Smooth muscle cell of the umbilical artery (primary cell): ENCODE measurements around the gene LRCH2. TPM values are rescaled to one million over a fixed set of nuclear protein-coding genes. Genes with fewer than 3 reads are reported as not detected.

Source experiments
- total RNA-seq: library from RNA; depleted of rRNA; stranded (reverse); fragments of >200 nt; gene quantifications from 2 replicates; pipeline ENCODE4 v1.2.3, GENCODE V29; 2014

LRCH2 gene, protein sequence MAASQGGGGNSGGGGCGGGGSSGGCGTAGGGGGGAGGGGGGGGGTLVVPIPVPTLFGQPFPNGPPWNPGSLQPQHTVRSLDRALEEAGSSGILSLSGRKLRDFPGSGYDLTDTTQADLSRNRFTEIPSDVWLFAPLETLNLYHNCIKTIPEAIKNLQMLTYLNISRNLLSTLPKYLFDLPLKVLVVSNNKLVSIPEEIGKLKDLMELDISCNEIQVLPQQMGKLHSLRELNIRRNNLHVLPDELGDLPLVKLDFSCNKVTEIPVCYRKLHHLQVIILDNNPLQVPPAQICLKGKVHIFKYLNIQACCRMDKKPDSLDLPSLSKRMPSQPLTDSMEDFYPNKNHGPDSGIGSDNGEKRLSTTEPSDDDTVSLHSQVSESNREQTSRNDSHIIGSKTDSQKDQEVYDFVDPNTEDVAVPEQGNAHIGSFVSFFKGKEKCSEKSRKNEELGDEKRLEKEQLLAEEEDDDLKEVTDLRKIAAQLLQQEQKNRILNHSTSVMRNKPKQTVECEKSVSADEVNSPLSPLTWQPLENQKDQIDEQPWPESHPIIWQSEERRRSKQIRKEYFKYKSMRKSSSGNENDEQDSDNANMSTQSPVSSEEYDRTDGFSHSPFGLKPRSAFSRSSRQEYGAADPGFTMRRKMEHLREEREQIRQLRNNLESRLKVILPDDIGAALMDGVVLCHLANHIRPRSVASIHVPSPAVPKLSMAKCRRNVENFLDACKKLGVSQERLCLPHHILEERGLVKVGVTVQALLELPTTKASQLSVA
- 13.4 and 19.7 TPM in 2 replicates for total RNA-seq

DNA sequence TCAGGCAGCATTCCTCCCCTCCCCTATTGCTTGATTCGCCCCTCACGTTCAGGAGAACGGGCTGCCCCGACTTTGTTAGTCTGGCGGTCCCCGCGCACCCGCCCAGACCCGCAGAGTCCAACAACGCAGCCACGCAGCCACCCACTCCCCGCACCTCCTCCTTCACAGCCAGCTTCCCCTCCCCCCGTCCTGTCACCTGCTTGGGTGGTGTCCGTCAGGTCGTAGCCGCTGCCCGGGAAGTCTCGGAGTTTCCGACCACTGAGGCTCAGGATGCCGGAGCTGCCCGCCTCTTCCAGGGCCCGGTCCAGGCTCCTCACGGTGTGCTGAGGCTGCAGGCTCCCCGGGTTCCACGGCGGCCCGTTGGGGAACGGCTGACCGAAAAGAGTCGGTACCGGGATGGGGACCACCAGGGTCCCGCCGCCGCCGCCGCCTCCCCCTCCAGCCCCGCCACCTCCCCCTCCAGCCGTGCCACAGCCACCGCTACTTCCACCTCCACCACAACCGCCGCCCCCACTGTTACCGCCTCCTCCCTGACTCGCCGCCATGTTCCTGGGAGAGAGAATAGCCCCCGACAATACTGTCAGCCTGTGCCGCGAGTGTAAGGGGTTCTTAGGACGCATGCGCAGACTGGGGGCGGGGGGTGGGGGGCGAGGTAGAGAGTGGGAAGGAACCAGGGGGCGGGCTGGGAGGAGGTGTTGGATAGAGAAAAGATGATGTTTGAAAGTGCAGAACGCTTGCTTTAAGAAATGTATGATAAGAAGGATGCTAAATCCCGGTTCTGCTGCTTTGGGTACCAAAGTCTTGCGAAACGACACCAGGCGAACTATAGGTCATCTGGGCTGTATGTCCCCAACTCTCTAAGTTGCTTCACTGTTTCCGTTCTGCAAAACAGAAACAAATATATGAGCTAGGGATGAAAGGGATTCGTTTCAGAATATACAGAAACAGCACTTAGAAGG lies at the start of gene LRCH2:
Gene LRCH2, minus strand, starts transcription at position 600 of the 959 bp plus-strand sequence. Its CDS starts 55 bp downstream, at position 545.

DNA sequence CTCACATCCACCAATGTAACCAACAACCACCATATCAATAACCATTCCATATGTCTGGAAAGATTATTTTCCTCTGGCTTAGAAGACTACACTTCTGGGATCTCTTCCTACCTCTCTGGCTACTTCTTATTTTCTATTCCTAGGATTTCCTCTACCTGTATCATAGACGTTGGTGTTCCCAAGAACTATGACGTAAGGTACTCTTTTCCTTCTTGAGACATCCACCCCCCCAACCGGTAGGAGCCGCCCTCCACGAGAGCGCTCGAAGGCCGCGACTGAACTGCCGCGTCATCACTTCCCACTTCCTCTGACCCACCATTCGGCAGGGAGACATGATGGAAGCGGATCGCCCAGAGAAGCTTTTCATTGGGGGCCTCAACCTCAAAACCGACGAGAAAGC lies 44.8 kb downstream of the LRCH2 start, which contains the start of gene RBMXL3:
Gene RBMXL3, plus strand, starts transcription at position 301 of the 400 bp plus-strand sequence. Its CDS starts 32 bp downstream, at position 333.

Other genes starting within 250 kb of the LRCH2 start
- 35.6 and 63.2 TPM in 2 replicates for gene IL13RA2, start 216.5 kb downstream of the LRCH2 start, total RNA-seq
- gene RBMXL3, start 44.7 kb downstream of the LRCH2 start, total RNA-seq: not detected in 2 replicates
- gene LUZP4, start 55.6 kb upstream of the LRCH2 start, total RNA-seq: not detected in 2 replicates